Esophagus (tissue), 2 donors: Measurements from ENCODE around the gene KCP. TPM values are rescaled to one million over a fixed set of nuclear protein-coding genes. Genes with fewer than 3 reads are reported as not detected.

Experiments used
- H3K27ac ChIP-seq, 2 donors: one replicate each; pipeline ENCODE4 v1.5.1; 2013; ENCODE audit warnings: low read depth in 2 of 2, mild to moderate bottlenecking in 2 of 2, inconsistent platforms in 1 of 2, low read length in 1 of 2, moderate library complexity in 1 of 2
- H3K27me3 ChIP-seq, 2 donors: one replicate each; pipeline ENCODE4 v1.6.1; 2013; ENCODE audit warnings: low read length in 2 of 2, control low read depth in 1 of 2, mild to moderate bottlenecking in 1 of 2; ENCODE audit not compliant: insufficient read depth in 2 of 2, control insufficient read depth in 1 of 2
- H3K36me3 ChIP-seq, 2 donors: one replicate each; pipeline ENCODE4 v1.6.1; 2013; ENCODE audit warnings: low read length in 1 of 2; ENCODE audit not compliant: control insufficient read depth in 2 of 2, insufficient read depth in 2 of 2
- H3K4me1 ChIP-seq, 2 donors: one replicate each; pipeline ENCODE4 v1.6.1; 2013; ENCODE audit warnings: low read length in 1 of 2; ENCODE audit not compliant: control insufficient read depth in 2 of 2, insufficient read depth in 2 of 2
- H3K4me3 ChIP-seq, 2 donors: one replicate each; pipeline ENCODE4 v1.5.1; 2013; ENCODE audit warnings: low read length in 2 of 2, mild to moderate bottlenecking in 2 of 2, low read depth in 1 of 2, moderate library complexity in 1 of 2
- H3K9me3 ChIP-seq, 2 donors: one replicate each; pipeline ENCODE4 v1.6.1; 2013; ENCODE audit warnings: mild to moderate bottlenecking in 2 of 2, low read depth in 1 of 2, low read length in 1 of 2, moderate library complexity in 1 of 2; ENCODE audit not compliant: control insufficient read depth in 2 of 2, insufficient read depth in 1 of 2
- WGBS, 2 donors: extraction: QIAGEN DNeasy Blood & Tissue Kit; methylation state at CpG; one replicate each; pipeline ENCODE4 v1.1.7; 2013; 5-methylcytosine and 5-hydroxymethylcytosine counted together
- polyA plus RNA-seq, 2 donors: library from polyadenylated mRNA; stranded (reverse); fragments of 200-250 nt; gene quantifications; one replicate each; pipeline ENCODE4 v1.2.3, GENCODE V29; 2013
- donor health status: healthy with polysubstance abuse.
- donor health status: Bipolar disorder and iron deficiency.

The KCP gene
- polyA plus RNA-seq, 2 donors: 1.4 to 5.5 TPM

DNA sequence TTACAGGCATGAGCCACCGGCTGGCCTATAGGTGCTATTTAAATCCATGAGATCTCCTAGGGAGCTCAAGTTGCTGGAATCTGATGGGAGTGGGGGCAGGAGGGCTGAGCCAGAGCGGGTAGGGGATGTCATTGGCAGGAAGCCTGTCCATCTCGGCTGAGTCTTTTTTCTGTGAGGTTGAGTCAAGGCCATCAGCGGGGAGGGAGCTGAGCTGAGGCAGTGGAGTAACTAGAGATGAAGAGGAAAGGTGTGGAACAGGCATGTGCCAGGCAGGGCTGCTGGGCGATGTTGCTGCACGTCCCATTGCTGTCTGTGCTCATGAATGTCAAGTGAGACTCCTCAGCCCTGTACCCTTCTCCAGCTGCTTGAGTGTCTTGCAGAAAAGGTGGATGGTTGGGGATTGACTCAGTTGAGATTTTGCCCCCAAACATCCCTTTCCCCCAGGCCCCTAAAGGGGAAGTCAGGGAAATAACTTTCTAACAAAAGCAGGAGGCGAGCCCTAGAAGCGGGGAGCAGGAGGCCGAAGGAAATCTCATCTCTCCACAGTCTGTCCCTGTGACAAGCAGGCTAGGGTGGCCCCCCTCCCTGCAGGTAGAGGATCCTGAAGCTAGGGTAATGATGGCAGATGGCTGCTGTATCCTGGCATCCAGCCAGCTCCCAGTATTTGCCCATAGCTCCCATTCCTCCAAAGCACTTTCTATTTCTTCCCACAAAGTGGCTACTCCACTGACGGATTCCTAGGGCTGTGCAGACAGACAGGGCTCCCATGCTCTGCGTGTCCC is 42.5 kb downstream of the KCP start:
- Histone ChIP-seq H3K36me3 (peaks cover 0 to 18% of the 10 kb centered on the region in 2 donors), H3K9me3 (no peaks in the 10 kb centered on the region), H3K4me1 (peaks cover 13 to 25% of the 10 kb centered on the region in 2 donors), H3K4me3 (no peak overlapping the region), H3K27ac (peak overlapping the region; percentile 70 to 79), H3K27me3 (no peaks in the 10 kb centered on the region)
- WGBS, 2 donors: 55 to 65% methylated on average over 11 of the region's 11 CpGs

GRCh38 chr7:128867241-128867640 is 43.3 kb downstream of the KCP start:
- peak overlapping the region in 1 of 2 donors; percentile 0 for H3K27ac ChIP-seq
- no peak overlapping the region for H3K4me3 ChIP-seq
- H3K36me3 ChIP-seq: peaks cover 0 to 18% of the 10 kb centered on the region in 2 donors
- H3K4me1 ChIP-seq: peaks cover 13 to 25% of the 10 kb centered on the region in 2 donors
- no peaks in the 10 kb centered on the region for H3K27me3 ChIP-seq
- 52 to 63% methylated on average over 4 of the region's 4 CpGs for WGBS, 2 donors
- H3K9me3 ChIP-seq: no peaks in the 10 kb centered on the region

DNA sequence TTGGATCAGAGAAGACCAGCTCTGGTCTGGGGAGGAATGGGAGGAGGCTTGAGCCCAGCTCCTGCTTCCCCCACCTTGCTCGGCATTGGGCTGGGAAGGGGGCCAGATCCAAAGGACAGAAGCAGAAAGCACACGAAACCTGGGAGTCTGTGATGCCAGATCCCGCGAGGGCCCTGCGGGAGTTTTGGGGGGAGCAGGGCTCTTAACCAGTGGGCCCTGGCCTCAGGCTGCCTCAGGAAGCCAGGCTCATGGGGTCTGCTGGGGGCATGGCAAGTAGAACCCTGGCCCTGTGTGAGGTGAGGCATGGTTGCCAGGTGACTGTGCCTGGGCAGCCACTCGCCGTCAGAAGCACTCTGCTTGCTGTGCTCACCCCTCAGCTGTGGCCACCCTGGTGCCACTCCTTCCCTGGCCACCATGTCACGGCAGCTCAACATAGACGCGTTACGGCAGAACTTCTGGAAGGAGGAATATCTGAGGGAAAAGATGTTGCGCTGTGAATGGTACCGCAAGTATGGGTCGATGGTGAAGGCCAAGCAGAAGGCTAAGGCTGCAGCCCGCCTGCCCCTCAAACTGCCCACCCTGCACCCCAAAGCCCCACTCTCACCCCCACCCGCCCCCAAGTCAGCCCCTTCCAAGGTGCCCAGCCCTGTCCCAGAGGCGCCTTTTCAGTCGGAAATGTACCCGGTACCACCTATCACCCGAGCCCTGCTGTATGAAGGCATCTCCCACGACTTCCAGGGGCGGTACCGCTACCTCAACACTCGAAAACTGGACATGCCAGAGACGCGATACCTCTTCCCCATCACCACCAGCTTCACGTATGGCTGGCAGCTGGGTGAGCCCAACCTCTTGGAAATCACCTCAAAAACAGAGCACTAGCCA is 44.3 kb downstream of the KCP start:
- Histone ChIP-seq H3K27me3 (no peaks in the 10 kb centered on the region), H3K4me1 (peaks cover 13 to 25% of the 10 kb centered on the region in 2 donors), H3K36me3 (peaks cover 0 to 18% of the 10 kb centered on the region in 2 donors), H3K4me3 (no peak overlapping the region), H3K27ac (peak overlapping the region in 1 of 2 donors; percentile 0), H3K9me3 (no peaks in the 10 kb centered on the region)
- WGBS, 2 donors: 89 to 92% methylated on average over 27 of the region's 27 CpGs

GRCh38 chr7:128865303-128865702 is 45.2 kb downstream of the KCP start:
- 89 to 92% methylated on average over 12 of the region's 12 CpGs for WGBS, 2 donors
- Histone ChIP-seq H3K27me3 (no peaks in the 10 kb centered on the region), H3K9me3 (no peaks in the 10 kb centered on the region), H3K27ac (no peak overlapping the region), H3K36me3 (peaks cover 0 to 18% of the 10 kb centered on the region in 2 donors), H3K4me1 (peaks cover 13 to 27% of the 10 kb centered on the region in 2 donors), H3K4me3 (no peak overlapping the region)

GRCh38 chr7:128863433-128863989 is 47.0 kb downstream of the KCP start:
- H3K4me3 ChIP-seq: peak overlapping the region; percentile 80 to 93
- 0% methylated on average over 6 of the region's 6 CpGs for WGBS, 2 donors
- peak overlapping the region; percentile 54 to 79 for H3K27ac ChIP-seq
- H3K9me3 ChIP-seq: no peaks in the 10 kb centered on the region
- peaks cover 0 to 18% of the 10 kb centered on the region in 2 donors for H3K36me3 ChIP-seq
- peaks cover 5 to 30% of the 10 kb centered on the region in 2 donors for H3K4me1 ChIP-seq
- H3K27me3 ChIP-seq: no peaks in the 10 kb centered on the region

GRCh38 chr7:128862571-128863432 is 47.7 kb downstream of the KCP start, which contains the start of gene ATP6V1F:
TSS of gene ATP6V1F (plus strand) at chr7:128862856. CDS start at chr7:128862905, 49 bp downstream.
- Histone ChIP-seq H3K36me3 (peaks cover 0 to 18% of the 10 kb centered on the region in 2 donors), H3K27ac (peak within 1 kb of the TSS; percentile 54 to 79), H3K27me3 (no peaks in the 10 kb centered on the region), H3K9me3 (no peaks in the 10 kb centered on the region), H3K4me3 (peak within 1 kb of the TSS; percentile 80 to 93), H3K4me1 (peaks cover 0 to 28% of the 10 kb centered on the region in 2 donors)
- 0 to 1% methylated on average over 65 of the region's 65 CpGs for WGBS, 2 donors

DNA sequence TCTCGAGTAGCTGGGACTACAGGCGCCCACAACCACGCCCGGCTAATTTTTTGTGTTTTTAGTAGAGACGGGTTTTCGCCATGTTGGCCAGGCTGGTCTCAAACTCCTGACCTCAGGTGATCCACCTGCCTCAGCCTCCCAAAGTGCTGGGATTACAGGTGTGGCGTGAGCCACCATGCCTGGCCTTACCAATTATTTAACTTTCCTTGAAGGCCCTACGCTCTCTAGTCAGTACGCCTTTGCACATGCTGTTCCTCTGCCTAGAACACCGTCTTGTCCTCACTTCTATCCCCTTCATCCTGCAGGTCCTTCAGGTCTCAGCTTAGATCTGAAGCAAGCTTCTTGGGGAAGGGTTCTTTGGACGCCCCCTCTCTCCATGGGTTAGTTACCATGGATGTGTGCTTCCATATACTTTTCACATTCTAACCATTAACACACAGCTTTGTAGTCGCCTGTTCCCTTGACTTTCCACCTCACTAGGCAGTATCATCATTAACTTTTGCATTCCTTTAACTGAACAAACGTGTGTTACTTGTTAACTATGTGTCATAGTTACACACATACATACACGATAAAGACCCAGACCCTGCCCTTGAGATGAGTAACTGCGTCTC is 48.4 kb downstream of the KCP start:
- no peaks in the 10 kb centered on the region for H3K27me3 ChIP-seq
- H3K4me1 ChIP-seq: peaks cover 0 to 28% of the 10 kb centered on the region in 2 donors
- H3K36me3 ChIP-seq: peaks cover 0 to 18% of the 10 kb centered on the region in 2 donors
- no peaks in the 10 kb centered on the region for H3K9me3 ChIP-seq
- H3K4me3 ChIP-seq: peak overlapping the region; percentile 26 to 80
- peak overlapping the region in 1 of 2 donors; percentile 79 for H3K27ac ChIP-seq
- WGBS, 2 donors: 70 to 73% methylated on average over 15 of the region's 15 CpGs

DNA sequence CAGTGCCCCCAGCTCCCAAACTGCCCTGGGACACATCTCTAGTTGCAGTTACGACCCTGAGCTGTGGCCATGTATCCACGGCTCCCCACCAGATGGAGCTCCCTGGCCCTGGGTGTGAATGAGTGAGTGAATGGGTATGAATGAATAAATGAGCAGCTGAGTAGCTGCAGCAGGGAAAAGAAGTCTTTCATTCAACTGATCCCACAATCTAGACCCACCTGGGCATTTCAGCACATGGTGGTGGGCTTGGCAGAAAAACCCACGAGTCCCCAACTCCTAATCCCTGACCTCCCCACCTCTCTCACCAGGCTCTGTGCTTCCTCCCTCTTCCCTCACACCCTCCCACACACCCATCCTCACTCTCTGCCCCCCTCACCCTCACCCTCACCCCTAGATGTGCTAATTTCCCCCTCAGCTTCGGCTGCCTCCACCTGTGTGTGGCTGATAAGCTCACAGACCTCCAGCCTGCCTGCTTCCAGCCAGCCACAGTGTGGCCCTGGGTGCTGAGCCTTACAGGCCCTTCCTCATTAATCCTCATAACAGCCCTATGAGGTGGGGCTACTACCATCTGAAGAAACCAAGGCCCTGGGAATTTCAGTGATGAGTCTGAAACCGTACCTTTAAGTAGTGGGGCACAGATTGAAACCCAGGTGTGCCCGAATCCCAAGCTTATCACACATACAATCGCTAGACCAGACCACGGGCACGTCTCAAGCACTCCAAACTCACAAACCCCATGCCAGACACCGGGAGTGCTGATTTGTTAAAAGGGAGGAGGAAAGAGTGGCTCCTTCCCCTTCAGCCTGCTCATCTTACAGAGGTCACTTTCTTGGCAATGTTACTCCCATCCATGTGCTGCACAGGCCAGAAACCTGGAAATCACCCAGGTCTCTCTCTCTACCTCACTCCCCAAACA is 50.1 kb downstream of the KCP start:
- Histone ChIP-seq H3K27ac (peak overlapping the region; percentile 4 to 40), H3K27me3 (no peaks in the 10 kb centered on the region), H3K4me3 (no peak overlapping the region), H3K4me1 (peaks cover 2 to 27% of the 10 kb centered on the region in 2 donors), H3K36me3 (peaks cover 0 to 5% of the 10 kb centered on the region in 2 donors), H3K9me3 (no peaks in the 10 kb centered on the region)
- whole genome bisulfite sequencing, 2 donors: 40 to 51% methylated on average over 10 of the region's 10 CpGs
